Stimulated activated naive CD4-positive, alpha-beta T cell (primary cell): ENCODE measurements around the gene KDM5C.

ENCODE experiments used
- DNase-seq, 6 experiments: peaks; one replicate each; lab custom pipeline; 2025; lab: John Stamatoyannopoulos, UW

Gene KDM5C

DNA sequence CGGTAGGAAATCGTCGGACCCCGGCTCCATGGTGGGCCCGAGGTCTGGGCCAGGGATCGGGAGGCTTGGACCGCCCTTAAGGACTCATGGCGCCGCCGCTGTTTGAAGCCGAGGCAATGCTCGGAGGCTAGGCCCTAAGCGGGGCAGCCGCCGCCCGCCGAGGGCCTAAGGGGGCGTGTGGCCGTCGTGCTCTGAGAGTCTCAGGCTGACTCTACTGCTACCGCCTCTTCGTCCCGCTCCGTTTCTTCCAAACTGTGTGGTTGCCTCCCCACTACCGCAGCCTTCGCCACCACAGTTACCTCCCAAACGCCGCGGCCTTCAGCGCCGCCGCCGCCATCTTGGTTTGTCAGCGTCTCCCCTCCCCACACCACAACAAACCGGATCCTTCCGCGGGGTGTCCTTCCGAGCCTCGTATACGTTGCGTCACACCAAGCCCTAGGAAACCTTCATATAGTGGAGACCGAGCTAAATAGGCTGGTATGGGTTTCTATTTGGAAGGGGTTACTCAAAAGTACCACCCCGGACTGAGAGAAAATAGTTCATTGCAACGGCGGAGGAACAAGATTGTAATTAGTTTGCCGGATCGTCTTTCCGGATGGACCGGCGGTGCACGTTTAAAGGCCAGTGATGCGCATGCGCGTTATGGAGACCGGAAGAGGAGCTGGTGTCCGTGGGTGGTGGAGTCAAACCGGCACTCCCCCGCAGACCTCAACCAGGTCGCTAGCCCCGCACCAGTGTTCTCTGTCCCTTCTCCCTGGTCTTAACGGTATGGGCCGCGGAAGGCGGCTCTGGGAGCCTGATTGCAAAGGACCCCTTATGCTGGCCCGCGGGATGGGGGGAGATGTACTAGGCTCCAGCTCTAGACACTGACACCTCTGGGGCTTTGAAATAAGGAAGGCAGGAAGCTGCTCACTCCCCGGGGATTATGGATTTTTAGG, at the start of gene KDM5C:
KDM5C (minus strand) TSS at position 348 of the 938 bp plus-strand sequence; CDS start at position 30, 318 bp downstream.
- peak; percentile 82 to 100 (median 87) for DNase-seq

DNA sequence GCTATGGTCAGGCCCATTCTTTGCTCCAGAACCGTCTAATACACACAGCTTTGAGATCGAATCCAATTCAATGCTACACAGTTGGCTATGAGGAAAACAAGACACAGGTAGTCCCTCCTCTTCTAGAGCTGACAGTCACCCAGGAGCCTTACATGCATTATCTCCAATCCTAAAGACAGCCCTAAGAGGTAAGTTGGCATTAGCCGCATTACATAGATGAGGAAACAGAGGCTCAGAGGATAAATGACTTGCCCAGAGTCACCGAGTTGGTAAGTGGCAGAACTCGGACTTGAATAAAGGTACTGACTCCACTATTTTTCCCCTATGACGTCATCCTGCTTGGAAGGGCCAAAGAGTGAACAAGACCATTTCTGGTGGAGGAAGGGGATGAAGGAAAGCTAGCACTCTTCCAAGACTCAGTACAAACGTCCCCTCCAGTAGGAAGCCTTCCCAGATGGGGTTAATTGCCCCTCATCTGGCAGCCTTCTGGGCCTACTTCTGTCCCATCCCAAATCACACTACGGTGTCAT, 47.9 kb upstream of the KDM5C start:
- no peak for DNase-seq

- DNase-seq: no peak
Measured at GRCh38 chrX:53269536-53270107, 44.6 kb upstream of the KDM5C start.

GRCh38 chrX:53268173-53268572, 43.2 kb upstream of the KDM5C start:
- no peak for DNase-seq

DNA sequence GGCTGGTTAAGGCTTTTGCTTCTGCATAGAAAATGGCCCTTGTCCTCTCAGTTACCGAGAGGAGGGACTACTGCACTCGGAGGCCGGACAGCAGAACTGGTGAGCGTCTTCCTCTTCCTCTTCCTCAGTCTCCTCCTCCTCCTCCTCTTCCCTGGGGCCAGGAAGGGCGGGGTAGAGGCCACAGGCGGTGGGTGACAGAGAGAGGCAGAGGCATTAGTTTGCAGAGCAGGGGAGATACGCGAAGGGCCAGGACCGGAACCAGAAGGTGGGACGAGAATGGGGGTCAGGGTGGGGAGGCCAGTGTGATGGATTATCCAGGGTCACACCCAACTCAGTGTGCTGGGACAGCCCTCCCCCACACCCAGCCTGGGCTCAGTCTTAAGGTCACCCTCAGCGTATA, 41.9 kb upstream of the KDM5C start:
- DNase-seq: no peak

GRCh38 chrX:53265771-53266574, 41.0 kb upstream of the KDM5C start:
- DNase-seq: no peak

- DNase-seq: no peak
Measured at GRCh38 chrX:53263597-53264094, 38.6 kb upstream of the KDM5C start.

DNA sequence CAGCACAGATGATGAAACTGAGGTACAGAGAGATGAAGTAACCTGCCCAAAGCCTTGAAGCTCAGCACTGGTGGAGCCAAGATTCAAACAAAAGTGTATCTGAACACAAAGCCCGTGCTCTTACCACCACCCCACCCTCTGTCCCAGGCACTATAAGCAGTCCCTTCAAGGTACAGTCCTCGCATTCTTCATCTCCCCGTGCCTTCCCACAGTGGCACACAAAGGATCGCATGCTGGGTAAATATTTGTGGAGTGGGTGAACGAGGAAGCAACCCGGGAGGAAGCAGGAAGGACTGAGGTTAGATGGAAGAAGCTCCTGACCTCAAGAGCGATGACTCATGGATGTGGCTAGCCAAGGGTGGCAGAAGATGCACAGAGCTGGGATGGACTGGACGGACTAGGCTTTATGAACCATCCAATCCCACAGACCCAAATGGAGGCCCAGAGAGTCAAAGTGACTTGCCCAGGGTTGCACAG, 37.9 kb upstream of the KDM5C start:
- DNase-seq: no peak

DNA sequence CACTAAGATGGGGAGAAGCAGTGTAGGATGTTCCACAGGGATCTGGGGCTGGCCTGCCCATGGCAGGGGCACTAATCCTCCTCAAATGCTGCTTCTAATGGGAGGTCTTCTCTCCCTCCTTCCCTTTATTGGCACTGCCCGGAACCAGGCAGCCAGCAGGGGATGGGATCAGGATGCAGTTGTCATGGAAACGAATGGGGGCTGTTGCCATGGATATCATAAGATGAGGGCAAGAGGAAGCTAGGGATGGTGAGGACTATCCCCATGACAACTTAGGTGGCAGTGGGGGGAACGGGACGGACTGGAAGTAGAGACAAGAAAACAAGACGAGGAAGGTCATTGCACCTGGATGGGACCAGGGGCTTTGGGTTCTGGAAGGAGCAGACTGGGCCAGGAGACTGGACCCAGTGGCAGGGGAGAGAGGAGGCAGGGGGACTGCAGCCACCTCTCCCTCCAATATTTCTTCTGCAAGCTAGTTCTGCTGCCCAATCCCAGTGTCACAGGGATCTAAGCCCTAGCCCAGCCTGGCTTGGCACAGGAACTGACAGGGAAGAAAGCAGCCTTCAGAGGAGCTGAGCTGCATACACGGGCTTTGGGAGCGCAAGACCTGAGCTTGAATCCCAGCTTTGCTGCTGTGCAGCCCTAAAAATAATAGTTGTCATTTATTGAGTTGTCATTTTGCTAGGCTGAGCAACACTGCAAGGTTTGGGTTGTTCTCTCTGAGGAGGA, 37.3 kb upstream of the KDM5C start:
- DNase-seq: no peak

GRCh38 chrX:53261355-53261972, 36.5 kb upstream of the KDM5C start:
- DNase-seq: peak in 2 of 6 experiments; percentile 6 to 10

DNA sequence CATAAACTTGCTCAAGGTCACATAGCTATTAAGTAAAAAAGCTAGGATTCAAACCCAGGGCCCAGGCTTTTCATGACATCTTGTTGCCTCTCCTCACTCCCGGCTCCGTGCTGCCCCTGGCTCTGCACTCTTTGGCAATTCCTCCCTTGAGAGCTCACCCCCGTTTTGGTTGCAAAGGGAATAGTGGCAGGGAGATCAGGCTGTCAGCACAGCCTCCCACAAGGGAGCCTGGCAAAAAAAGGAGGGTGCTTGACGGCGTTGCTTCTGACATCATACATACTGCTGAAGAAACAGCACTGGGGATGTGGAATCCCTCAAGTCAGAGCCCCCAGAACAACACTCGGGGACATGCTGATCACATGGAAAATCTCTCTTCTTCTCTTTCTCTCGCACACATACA, 35.8 kb upstream of the KDM5C start:
- no peak for DNase-seq

GRCh38 chrX:53257670-53258423, 32.8 kb upstream of the KDM5C start:
- no peak for DNase-seq

DNA sequence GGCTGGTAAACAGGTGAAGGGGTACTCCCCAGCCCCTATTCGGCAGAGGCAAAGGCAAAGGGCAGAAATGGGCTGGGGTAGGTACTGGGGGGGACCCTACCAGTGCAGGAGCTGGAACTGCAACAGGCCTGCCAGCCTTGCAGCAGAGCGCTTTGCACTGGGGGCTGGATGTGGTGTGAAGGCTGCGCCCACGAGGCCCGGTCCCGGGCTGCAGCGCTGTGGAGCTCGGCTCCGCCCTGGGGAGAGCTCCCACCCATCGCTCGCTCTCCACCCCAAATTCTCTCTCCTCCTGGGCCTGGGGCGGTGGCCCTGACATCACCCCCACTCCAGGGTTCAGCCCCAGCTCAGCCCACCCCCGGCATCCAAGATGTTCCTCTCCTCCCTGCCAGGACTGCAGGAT, 32.2 kb upstream of the KDM5C start:
- DNase-seq: no peak

GRCh38 chrX:53256446-53257041, 31.5 kb upstream of the KDM5C start:
- DNase-seq: no peak

- no peak for DNase-seq
Measured at GRCh38 chrX:53255738-53256191, 30.8 kb upstream of the KDM5C start.

- DNase-seq: no peak
Measured at GRCh38 chrX:53254570-53255461, 29.8 kb upstream of the KDM5C start.

- DNase-seq: no peak
Measured at GRCh38 chrX:53253293-53254020, 28.4 kb upstream of the KDM5C start.

DNA sequence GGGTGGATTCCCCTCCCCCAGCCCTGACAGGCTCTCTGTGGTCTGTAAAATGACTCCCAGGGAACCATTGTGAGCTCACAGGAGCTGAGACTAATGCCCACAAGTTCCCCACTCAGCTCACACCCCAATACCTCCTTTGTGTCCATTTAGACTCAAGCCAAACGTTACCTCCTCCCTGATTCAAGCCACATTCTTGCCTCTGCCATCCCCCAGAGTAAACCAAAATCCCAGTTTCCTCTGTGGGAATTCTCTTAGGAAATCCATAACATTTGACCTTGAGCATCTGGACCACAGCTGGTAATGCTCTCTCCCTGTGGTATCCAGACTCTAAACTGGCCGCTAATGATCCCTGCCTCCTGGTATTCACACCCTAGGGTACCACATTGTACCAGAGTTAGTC, 26.3 kb upstream of the KDM5C start:
- no peak for DNase-seq
